Peyer's patch (tissue), 4 donors: Measurements from ENCODE around the gene POLA1. TPM values are rescaled to one million over a fixed set of nuclear protein-coding genes. Genes with fewer than 3 reads are reported as not detected.

ENCODE experiments used
- DNase-seq, 3 donors: peaks; one replicate each; pipeline ENCODE4 v3.0.0-alpha.2; 2017 to 2019
- H3K27ac ChIP-seq, 4 donors: fragments of 200-600 bp; sonication (generic); one replicate each; pipeline ENCODE4 v1.5.1; 2016 to 2019
- H3K27me3 ChIP-seq, 2 donors: fragments of 200-600 bp; sonication (generic); one replicate each; pipeline ENCODE4 v1.5.1; 2019
- H3K36me3 ChIP-seq, 3 donors: fragments of 200-600 bp; sonication (generic); one replicate each; pipeline ENCODE4 v1.5.1; 2016 to 2019
- H3K4me1 ChIP-seq, 4 donors: fragments of 200-600 bp; sonication (generic); one replicate each; pipeline ENCODE4 v1.5.1; 2016 to 2019
- H3K4me3 ChIP-seq, 4 donors: fragments of 200-600 bp; sonication (generic); 1 replicate in 3 of 4; 2 replicates in 1 of 4; pipeline ENCODE4 v1.5.1; 2016 to 2019; ENCODE audit warnings: mild to moderate bottlenecking in 1 of 4
- H3K9me3 ChIP-seq, 4 donors: fragments of 200-600 bp; sonication (generic); one replicate each; pipeline ENCODE4 v1.5.1; 2016 to 2019; ENCODE audit warnings: mild to moderate bottlenecking in 1 of 4
- POLR2A ChIP-seq, 2 donors: fragments of 450-650 bp; IDR thresholded peaks; one replicate each; pipeline ENCODE4 v1.5.1; 2017; ENCODE audit warnings: antibody characterized with exemption in 2 of 2, mild to moderate bottlenecking in 2 of 2, moderate library complexity in 2 of 2
- total RNA-seq, 4 donors: library from RNA; depleted of rRNA; stranded (reverse); fragments of >200 nt; gene quantifications; one replicate each; pipeline ENCODE4 v1.1.0, GENCODE V29; 2016
- TF ChIP-seq, protein P1 (sequence below), 6 experiments: fragments of 450-650 bp in 4 of 6; fragments of 200-600 bp in 2 of 6; sonication (generic) in 1 of 6; IDR thresholded peaks; one replicate each; pipeline ENCODE4 v1.5.1; 2017 to 2019; ENCODE audit warnings: antibody characterized with exemption in 6 of 6, mild to moderate bottlenecking in 3 of 6, moderate library complexity in 1 of 6

POLA1 gene
- total RNA-seq, 4 donors from 2014 or later, result 5.3 to 51.2 (median 9.5) TPM

DNA sequence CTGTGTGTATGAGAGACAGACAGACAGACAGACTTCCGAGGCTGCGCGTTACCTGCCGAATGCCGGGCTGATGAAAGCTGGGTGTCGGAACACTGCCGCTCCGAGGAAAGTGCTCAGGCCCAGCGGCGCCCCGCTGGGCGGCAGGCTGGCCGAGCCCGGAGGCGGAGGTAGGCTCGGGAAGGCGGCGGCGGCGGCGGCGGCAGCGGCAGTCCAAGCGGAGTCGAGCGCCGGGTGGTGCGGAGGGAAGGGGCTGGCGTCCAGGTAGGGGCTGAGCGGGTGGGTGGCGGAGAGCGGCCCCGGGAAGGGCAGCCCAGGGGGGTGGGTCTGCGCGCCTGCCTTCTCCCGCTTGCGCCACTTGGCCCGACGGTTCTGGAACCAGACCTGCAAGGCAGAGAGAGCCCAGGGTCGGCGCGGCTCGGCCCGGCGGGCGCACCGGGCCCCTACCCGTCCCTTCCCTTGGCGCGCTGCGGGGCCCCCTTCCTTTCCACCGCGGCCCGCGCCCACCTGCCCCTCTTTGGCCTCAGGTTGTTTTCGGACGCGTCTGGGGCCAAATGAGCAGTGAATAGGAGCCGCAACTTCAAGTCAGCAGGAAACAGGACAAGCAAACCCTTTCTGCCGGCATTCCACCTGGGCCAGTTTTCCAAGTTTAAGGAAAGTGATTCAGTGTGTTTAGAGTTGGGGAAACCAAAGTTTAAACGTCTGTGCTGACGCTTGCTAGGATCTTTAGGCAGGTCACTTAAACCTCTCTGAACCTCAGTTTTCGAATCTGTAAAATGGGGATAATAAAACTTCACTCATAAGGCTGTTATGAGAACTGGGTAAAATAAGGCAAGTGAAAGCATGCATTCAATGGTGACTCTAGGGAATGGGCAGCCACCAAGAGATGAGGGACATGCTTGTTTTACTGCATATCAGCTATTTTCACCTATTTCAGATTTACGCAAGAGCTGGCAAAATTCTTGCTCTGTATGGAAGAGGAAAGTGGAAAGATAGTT lies 313.6 kb downstream of the POLA1 start:
- Histone ChIP-seq H3K4me3 (peak overlapping the region in 1 of 4 donors; percentile 14), H3K4me1 (peaks cover 0 to 25% (median 0%) of the 10 kb centered on the region in 4 donors), H3K27ac (no peak overlapping the region), H3K27me3 (peaks cover 0 to 8% of the 10 kb centered on the region in 2 donors), H3K36me3 (no peaks in the 10 kb centered on the region), H3K9me3 (no peaks in the 10 kb centered on the region)
- TF ChIP-seq, protein P1, sequence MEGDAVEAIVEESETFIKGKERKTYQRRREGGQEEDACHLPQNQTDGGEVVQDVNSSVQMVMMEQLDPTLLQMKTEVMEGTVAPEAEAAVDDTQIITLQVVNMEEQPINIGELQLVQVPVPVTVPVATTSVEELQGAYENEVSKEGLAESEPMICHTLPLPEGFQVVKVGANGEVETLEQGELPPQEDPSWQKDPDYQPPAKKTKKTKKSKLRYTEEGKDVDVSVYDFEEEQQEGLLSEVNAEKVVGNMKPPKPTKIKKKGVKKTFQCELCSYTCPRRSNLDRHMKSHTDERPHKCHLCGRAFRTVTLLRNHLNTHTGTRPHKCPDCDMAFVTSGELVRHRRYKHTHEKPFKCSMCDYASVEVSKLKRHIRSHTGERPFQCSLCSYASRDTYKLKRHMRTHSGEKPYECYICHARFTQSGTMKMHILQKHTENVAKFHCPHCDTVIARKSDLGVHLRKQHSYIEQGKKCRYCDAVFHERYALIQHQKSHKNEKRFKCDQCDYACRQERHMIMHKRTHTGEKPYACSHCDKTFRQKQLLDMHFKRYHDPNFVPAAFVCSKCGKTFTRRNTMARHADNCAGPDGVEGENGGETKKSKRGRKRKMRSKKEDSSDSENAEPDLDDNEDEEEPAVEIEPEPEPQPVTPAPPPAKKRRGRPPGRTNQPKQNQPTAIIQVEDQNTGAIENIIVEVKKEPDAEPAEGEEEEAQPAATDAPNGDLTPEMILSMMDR (IDR thresholded peaks at IDR 0.05), result no peak
- no peak for DNase-seq

- no peak for DNase-seq
- TF ChIP-seq POLR2A (IDR thresholded peaks at IDR 0.05), result no peak
- TF ChIP-seq, protein P1 (IDR thresholded peaks at IDR 0.05), result no peak
- Histone ChIP-seq H3K9me3 (no peaks in the 10 kb centered on the region), H3K27me3 (peaks cover 0 to 8% of the 10 kb centered on the region in 2 donors), H3K4me1 (peaks cover 0 to 31% (median 0%) of the 10 kb centered on the region in 4 donors), H3K4me3 (no peak overlapping the region), H3K36me3 (no peaks in the 10 kb centered on the region), H3K27ac (no peak overlapping the region)
Observed at GRCh38 chrX:25009407-25009806, 315.7 kb downstream of the POLA1 start.

DNA sequence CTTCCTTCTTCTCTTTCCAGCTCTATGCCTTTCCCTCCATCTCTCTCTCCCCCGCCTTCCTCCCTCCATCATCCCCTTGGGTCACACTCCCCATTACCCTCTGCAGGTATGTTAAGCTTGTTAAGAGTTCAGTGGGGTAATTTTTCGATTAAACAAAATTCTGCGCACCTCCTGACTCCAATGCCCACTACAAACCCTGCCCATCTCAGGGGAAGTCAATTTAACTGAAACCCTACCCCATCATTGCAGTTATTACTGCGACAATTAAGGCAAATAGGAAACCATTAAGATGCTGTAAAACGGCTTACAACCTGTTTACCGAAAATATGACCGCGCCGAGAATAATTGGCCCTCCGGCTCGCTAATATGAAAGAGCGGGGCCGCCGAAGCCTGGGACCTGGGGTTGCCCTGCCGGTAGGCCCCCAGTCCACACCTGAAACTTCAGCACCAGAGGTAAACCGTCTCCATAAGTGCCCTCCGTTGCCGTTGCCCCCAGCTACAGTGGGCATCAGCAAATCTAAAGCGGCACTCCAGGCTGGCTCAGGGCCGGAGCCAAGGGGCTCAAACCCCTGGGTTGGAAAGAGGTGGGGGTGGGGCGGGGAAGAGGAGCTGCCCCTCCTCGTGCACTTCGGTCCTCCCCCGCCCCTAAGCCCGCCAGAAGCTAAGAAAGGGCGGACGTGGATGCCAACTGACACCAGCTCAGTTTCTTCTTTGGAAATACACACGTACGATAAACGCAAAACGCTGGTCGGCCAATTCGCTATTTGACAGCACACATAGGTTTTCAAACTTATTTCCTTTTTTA lies 317.3 kb downstream of the POLA1 start:
- TF ChIP-seq POLR2A (IDR thresholded peaks at IDR 0.05), result no peak
- TF ChIP-seq, protein P1 (IDR thresholded peaks at IDR 0.05), result no peak
- peaks cover 0 to 13% of the 10 kb centered on the region in 2 donors for H3K27me3 ChIP-seq
- H3K27ac ChIP-seq, result no peak overlapping the region
- DNase-seq, result no peak
- H3K4me3 ChIP-seq, result no peak overlapping the region
- H3K4me1 ChIP-seq, result peaks cover 0 to 23% (median 0%) of the 10 kb centered on the region in 4 donors
- peaks cover 0 to 5% (median 0%) of the 10 kb centered on the region in 4 donors for H3K9me3 ChIP-seq
- H3K36me3 ChIP-seq, result no peaks in the 10 kb centered on the region

DNA sequence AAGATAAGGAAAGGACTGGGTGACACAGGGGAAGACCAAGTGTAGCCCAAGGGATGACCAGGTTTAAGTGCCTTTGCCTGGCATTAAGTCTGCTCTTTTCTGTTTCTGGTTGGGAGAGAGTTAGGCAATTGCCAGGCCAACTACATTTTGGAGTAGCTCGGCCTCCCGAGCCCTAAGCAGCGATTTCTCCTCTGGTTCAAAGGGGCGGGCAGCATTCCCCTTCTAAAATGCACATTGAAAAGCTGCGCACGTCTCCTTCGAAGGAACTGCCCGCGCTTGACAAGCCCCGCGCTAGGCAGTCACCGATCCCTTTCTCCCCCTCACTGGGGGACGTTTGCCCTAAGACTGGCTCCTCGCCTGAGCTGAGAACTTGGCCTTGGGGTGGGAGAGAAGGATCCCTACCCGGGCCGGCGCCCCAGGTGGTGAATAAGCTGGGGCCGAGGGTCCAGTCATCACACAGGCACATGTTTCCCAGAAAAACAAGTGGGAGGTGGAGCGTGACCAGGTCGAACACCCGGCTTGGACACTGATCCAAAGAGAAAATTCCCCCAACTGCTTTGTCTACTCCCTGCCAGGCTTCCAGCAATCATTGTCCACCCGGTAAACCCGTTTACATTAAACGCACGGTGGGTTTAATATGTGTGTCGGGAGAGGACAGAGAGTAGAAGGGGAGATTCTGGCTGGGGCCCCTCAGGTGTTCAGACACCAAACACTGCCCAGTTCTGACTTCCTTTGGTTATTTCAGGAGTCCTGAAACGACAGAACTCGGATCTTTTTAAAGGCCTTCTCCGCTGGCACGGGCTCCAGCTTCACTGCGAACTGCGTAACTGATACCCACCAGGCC lies 318.1 kb downstream of the POLA1 start:
- H3K27ac ChIP-seq, result no peak overlapping the region
- no peaks in the 10 kb centered on the region for H3K36me3 ChIP-seq
- no peak for DNase-seq
- H3K27me3 ChIP-seq, result peaks cover 0 to 13% of the 10 kb centered on the region in 2 donors
- peaks cover 0 to 22% (median 0%) of the 10 kb centered on the region in 4 donors for H3K4me1 ChIP-seq
- no peak for TF ChIP-seq POLR2A (IDR thresholded peaks at IDR 0.05)
- TF ChIP-seq, protein P1 (IDR thresholded peaks at IDR 0.05), result no peak
- no peak overlapping the region for H3K4me3 ChIP-seq
- H3K9me3 ChIP-seq, result peaks cover 0 to 5% (median 0%) of the 10 kb centered on the region in 4 donors

DNA sequence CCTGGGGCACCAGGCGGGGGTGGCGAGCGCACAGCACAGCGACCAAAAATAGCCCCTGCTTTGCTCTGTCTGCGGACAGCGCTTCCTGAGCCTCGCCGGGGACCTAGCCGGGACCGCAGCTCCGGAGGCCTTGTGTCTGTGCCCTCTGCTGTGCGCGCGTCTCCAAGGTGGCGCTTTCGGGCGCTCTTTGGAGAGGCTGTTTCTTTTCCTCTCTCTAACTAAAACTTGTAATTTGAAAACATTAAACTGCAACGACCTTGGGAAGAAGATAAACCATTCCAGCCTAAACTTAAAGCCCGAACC lies 318.7 kb downstream of the POLA1 start:
- H3K36me3 ChIP-seq, result no peaks in the 10 kb centered on the region
- no peak for DNase-seq
- peaks cover 0 to 16% (median 0%) of the 10 kb centered on the region in 4 donors for H3K4me1 ChIP-seq
- TF ChIP-seq POLR2A (IDR thresholded peaks at IDR 0.05), result no peak
- TF ChIP-seq, protein P1 (IDR thresholded peaks at IDR 0.05), result no peak
- no peak overlapping the region for H3K27ac ChIP-seq
- H3K27me3 ChIP-seq, result peaks cover 0 to 14% of the 10 kb centered on the region in 2 donors
- peak overlapping the region in 2 of 4 donors; percentile 42 to 45 for H3K4me3 ChIP-seq
- peaks cover 0 to 5% (median 0%) of the 10 kb centered on the region in 4 donors for H3K9me3 ChIP-seq
